ENCODE data around the gene CD24.
"Not testable (repeated sequence)": the region's sequence is repeated elsewhere in the genome, so short reads cannot be mapped to it uniquely, and the experiment has no call there.

Gene CD24

DNA sequence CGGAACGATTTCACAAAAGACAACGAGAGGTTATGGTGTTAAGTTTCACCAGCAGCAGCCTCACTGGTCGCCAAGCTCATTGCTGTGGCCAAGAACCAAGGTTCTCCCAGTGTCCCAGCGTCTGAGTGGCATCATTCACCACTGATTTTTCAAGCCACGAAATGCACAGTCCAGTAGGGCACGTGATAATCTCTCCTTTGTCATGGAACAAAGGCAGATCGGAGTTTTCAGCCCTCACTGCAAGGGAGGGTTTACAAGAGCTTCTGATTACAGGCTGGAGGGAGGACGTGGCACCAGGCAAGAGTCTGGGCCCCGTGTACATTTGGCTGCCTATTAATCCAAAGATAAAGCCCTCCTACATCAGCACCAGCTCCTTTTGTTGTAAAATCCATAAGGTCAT, 2.0 kb downstream of the CD24 start:
- in situ Hi-C loops (cut with HindIII; ENCODE audit: low sequenced_read_pairs): no loop called here
- peak overlapping the region; percentile 70 for H3K4me3 ChIP-seq (ENCODE audit: low read depth, low read length)
- DNase-seq (ENCODE audit: low read depth): no peak
- TF ChIP-seq, protein P1, sequence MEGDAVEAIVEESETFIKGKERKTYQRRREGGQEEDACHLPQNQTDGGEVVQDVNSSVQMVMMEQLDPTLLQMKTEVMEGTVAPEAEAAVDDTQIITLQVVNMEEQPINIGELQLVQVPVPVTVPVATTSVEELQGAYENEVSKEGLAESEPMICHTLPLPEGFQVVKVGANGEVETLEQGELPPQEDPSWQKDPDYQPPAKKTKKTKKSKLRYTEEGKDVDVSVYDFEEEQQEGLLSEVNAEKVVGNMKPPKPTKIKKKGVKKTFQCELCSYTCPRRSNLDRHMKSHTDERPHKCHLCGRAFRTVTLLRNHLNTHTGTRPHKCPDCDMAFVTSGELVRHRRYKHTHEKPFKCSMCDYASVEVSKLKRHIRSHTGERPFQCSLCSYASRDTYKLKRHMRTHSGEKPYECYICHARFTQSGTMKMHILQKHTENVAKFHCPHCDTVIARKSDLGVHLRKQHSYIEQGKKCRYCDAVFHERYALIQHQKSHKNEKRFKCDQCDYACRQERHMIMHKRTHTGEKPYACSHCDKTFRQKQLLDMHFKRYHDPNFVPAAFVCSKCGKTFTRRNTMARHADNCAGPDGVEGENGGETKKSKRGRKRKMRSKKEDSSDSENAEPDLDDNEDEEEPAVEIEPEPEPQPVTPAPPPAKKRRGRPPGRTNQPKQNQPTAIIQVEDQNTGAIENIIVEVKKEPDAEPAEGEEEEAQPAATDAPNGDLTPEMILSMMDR (IDR thresholded peaks at IDR 0.05; ENCODE audit: low read depth, low read length, missing control alignments): no peak

DNA sequence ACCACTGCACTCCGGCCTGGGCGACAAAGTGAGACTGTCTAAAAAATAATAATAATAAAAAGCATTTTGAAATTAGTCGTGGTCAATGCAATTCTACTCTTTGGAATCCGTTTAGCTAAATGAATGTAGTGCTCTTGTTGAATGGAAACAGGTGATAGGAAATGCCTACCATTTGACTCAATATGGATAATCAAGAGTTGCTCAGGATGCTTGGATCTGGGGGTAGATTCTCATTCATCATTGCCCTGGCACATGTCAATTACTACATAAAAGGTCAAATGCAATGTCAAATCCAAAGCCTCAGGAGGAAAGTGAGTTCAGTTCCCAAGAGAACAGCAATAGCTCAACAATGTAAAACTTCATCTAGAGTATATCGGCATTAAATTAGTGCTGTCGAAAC, 3.8 kb downstream of the CD24 start:
- DNase-seq (ENCODE audit: low read depth); in situ Hi-C loops (cut with HindIII; ENCODE audit: low sequenced_read_pairs); H3K4me3 ChIP-seq (ENCODE audit: low read depth, low read length): not testable (repeated sequence)

DNA sequence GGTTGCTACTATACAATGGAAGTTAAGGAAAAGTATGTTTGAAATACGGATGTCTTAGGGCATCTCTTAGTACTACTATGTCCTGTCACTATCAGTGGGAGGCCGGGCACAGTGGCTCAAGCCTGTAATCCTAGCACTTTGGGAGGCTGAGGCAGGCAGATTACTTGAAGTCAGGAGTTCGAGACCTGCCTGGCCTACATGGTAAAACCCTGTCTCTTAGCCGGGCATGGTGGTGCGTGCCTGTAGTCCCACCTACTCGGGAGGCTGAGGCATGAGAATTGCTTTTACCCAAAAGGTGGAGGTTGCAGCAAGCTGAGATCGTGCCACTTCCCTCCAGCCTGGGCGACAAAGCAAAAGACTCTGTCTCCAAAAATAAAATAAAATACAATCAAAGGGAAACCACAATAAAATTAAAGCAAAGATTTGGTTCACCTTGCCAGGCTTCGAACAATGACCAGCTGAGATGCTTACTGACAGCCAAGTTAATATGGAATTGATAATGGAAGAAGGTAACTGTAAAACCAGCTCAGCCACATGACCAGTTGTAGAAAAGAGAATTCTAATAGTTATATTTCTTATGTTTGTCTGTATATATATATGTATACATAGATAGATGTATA, 6.5 kb downstream of the CD24 start:
- in situ Hi-C loops (cut with HindIII; ENCODE audit: low sequenced_read_pairs): no loop called here
- H3K4me3 ChIP-seq (ENCODE audit: low read depth, low read length): no peak overlapping the region
- TF ChIP-seq, protein P1 (IDR thresholded peaks at IDR 0.05; ENCODE audit: low read depth, low read length, missing control alignments): no peak
- DNase-seq (ENCODE audit: low read depth): no peak

DNA sequence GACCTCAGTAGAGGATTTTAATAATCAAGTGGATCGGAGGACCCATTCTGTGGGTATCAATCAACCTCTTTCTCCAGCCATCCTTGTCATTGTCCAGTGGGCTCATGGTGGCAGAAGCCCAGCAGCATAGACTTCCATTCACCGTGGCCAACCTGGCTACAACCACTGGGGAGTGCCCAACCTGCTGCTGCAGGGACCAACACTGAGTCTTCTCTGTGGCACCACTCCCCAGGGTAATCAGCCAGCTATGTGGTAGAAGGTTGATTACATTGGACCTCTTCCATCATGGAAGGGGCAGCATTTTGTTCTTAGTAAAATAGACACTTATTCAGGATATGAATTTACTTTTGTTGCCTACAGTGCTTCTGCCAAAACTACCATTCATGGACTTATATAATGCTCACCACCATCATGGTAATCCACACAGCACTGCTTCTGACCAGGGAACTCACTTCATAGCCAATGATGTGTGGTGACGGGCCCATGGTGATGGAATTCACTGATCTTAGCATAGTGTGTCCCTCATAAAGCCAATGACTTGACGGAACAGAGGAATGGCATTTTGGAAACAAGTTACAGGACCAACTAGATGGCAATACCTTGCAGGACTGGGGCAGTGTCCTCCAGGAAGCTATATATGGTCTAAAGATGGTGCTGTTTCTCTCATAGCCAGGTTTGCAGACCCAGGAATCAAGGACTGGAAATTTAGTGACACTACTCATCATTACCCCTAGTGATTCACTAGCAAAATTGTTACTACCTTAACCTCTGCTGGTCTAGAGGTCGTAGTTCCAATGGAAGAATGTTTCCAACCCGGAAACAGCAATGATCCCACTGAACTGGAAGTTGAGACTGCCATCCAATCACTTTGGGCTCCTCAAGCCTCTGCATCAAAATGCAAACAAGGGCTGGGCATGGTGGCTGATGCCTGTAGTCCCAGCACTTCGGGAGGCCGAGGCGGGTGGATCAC, 7.6 kb downstream of the CD24 start:
- in situ Hi-C loops (cut with HindIII; ENCODE audit: low sequenced_read_pairs): no loop called here
- DNase-seq (ENCODE audit: low read depth): no peak
- H3K4me3 ChIP-seq (ENCODE audit: low read depth, low read length): no peak overlapping the region
- TF ChIP-seq, protein P1 (IDR thresholded peaks at IDR 0.05; ENCODE audit: low read depth, low read length, missing control alignments): no peak

DNA sequence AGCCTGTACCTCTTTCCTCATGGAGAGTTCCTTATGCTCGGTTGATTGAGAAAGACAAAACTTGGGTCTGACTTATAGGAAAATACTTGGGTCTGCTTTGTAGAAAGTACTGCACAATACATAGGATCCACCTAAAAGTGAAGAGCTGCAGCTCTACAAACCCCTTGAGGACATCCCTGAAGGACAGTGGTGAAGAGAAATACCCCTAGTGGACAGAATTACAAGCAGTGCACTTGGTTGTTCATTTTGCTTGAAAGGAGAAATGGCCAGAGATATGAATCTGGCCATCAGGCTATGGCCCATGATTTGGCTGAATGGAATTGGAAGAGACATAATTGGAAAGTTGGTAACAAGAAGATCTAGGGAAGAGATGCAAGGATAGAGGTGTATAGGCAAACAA, 8.3 kb downstream of the CD24 start:
- TF ChIP-seq, protein P1 (IDR thresholded peaks at IDR 0.05; ENCODE audit: low read depth, low read length, missing control alignments): no peak
- DNase-seq (ENCODE audit: low read depth): no peak
- no peak overlapping the region for H3K4me3 ChIP-seq (ENCODE audit: low read depth, low read length)
- in situ Hi-C loops (cut with HindIII; ENCODE audit: low sequenced_read_pairs): no loop called here

DNA sequence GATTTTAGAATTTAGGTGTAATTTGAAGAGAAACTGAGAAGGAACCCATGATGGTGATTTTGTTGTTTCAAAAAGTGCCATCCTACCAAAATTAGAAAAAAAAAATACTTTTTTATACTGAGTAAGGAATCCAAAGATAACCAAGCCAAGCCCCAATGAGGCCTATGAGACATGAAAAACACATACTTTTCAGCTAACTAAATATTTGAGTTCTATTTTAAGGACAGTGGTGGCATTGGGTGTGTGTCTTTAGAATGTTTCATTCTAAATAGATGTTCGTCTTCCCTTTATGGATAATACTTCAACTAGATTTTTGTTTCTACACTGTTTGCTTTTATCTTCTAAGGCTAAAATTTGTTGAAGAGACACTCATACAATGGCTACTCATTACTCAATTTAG, 9.6 kb downstream of the CD24 start:
- TF ChIP-seq, protein P1 (IDR thresholded peaks at IDR 0.05; ENCODE audit: low read depth, low read length, missing control alignments): no peak
- no peak for DNase-seq (ENCODE audit: low read depth)
- in situ Hi-C loops (cut with HindIII; ENCODE audit: low sequenced_read_pairs): no loop called here
- no peak overlapping the region for H3K4me3 ChIP-seq (ENCODE audit: low read depth, low read length)

DNA sequence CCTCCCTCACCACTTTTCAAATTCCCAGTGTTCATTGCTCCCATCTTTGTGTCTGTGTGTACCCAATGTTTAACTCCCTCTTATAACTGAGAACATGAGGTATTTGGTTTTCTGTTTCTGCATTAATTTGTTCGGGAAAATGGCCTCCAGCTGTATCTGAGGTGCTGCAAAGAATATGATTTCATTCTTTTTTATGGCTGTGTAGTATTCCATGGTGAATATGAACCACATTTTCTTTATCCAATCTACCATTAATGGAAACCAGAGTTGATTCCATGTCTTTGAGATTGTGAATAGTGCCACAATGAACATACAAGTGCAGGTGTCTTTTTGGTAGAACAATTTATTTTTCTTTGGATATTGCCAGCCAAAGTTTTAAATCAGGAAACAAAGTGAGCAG, 10.4 kb downstream of the CD24 start:
- DNase-seq (ENCODE audit: low read depth): no peak
- TF ChIP-seq, protein P1 (IDR thresholded peaks at IDR 0.05; ENCODE audit: low read depth, low read length, missing control alignments): no peak
- H3K4me3 ChIP-seq (ENCODE audit: low read depth, low read length): no peak overlapping the region
- in situ Hi-C loops (cut with HindIII; ENCODE audit: low sequenced_read_pairs): no loop called here

All from astrocyte of the cerebellum (primary cell).